AG09319 (cell line): ENCODE data around the gene KRT17.
"Not testable (repeated sequence)": the region's sequence is repeated elsewhere in the genome, so short reads cannot be mapped to it uniquely, and the experiment has no call there.

ENCODE experiments used
- DNase-seq: peaks from one replicate; pipeline ENCODE4 v3.0.0-alpha.2; 2010; ENCODE audit warnings: low read depth; ENCODE audit errors: extremely low read depth
- CTCF ChIP-seq: IDR thresholded peaks from 2 replicates; pipeline ENCODE4 v1.5.1; 2011; ENCODE audit warnings: low read depth, mild to moderate bottlenecking, inconsistent platforms, low read length, moderate library complexity

The KRT17 gene

GRCh38 chr17:41617136-41617535 lies 7.2 kb downstream of the KRT17 start:
- TF ChIP-seq CTCF = no peak
- DNase-seq = no peak

GRCh38 chr17:41616486-41616885 lies 7.9 kb downstream of the KRT17 start:
- not testable (repeated sequence) for DNase-seq

GRCh38 chr17:41615454-41615853 lies 8.9 kb downstream of the KRT17 start:
- TF ChIP-seq CTCF = no peak
- DNase-seq = no peak

- not testable (repeated sequence) for DNase-seq
Measured at GRCh38 chr17:41614767-41615166, 9.6 kb downstream of the KRT17 start.

GRCh38 chr17:41614098-41614497 lies 10.3 kb downstream of the KRT17 start:
- no peak for DNase-seq
- no peak for TF ChIP-seq CTCF

GRCh38 chr17:41613277-41614082 lies 10.9 kb downstream of the KRT17 start:
- DNase-seq = no peak
- no peak for TF ChIP-seq CTCF

GRCh38 chr17:41612376-41613160 lies 11.8 kb downstream of the KRT17 start, which contains the start of gene KRT16:
Gene KRT16 (minus strand): TSS chr17:41612767. CDS start chr17:41612688, 79 bp downstream.
- DNase-seq = not testable (repeated sequence)

- DNase-seq = no peak
- TF ChIP-seq CTCF = no peak
Measured at GRCh38 chr17:41610965-41611640, 13.3 kb downstream of the KRT17 start.
